ENCODE data around the gene TM7SF3. TPM values are rescaled to one million over a fixed set of nuclear protein-coding genes. Genes with fewer than 3 reads are reported as not detected.
"Not testable (repeated sequence)": the region's sequence is repeated elsewhere in the genome, so short reads cannot be mapped to it uniquely, and the experiment has no call there.

Gene TM7SF3
- total RNA-seq, 2 experiments from 2014 or later = 8.3 to 9.5 TPM

DNA sequence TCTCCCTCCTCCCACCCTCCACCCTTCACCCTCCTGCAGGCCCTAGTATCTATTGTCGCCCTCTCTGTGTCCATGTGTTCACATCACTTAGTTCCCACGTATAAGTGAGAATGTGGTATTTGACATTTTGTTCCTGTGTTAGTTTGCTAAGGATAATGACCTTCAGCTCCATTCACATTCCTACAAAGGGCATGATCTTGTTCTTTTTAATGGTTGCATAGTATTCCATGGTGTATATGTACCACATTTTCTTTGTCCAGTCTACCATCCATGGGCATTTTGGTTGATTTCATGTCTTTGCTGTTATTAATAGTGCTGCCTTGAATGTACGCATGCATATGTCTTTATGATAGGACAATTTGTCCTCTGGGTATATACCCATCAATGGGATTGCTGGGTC, 38.6 kb upstream of the TM7SF3 start:
- no peaks in the 10 kb centered on the region for H3K36me3 Mint-ChIP-seq (ENCODE audit: low read depth)
- ChIA-PET POLR2A (no interaction called here), CTCF (no interaction called here)
- H3K4me3 ChIP-seq (ENCODE audit: low read length) = no peak overlapping the region
- H3K36me3 ChIP-seq (ENCODE audit: insufficient read depth, low read length) = no peaks in the 10 kb centered on the region
- no peak overlapping the region for H3K27ac ChIP-seq (ENCODE audit: low read depth in 1 of 2, low read length in 2 of 2)
- no peaks in the 10 kb centered on the region for H3K9me3 Mint-ChIP-seq
- TF ChIP-seq CTCF (IDR thresholded peaks at IDR 0.05) = no peak
- H3K4me1 ChIP-seq (ENCODE audit: insufficient read depth, low read length) = no peaks in the 10 kb centered on the region
- DNase-seq (no peak), ATAC-seq (ENCODE audit: poor library complexity) (no peak)
- H3K4me3 Mint-ChIP-seq = no peak overlapping the region
- H3K9me3 ChIP-seq (ENCODE audit: control insufficient read depth in 1 of 2, insufficient read depth in 1 of 2, low read length in 2 of 2) = no peaks in the 10 kb centered on the region
- intact Hi-C loops (cut with DNase I, micrococcal nuclease) = no loop called here
- H3K4me1 Mint-ChIP-seq (ENCODE audit: low read depth) = no peaks in the 10 kb centered on the region
- no peaks in the 10 kb centered on the region for H3K27me3 ChIP-seq (ENCODE audit: control insufficient read depth in 1 of 2, insufficient read depth in 2 of 2, low read length in 2 of 2)
- H3K27me3 Mint-ChIP-seq = no peaks in the 10 kb centered on the region
- no peak overlapping the region for H3K27ac Mint-ChIP-seq

GRCh38 chr12:27052176-27052575, 38.0 kb upstream of the TM7SF3 start:
- TF ChIP-seq CTCF (IDR thresholded peaks at IDR 0.05) = no peak
- intact Hi-C loops (cut with DNase I, micrococcal nuclease) = no loop called here
- H3K4me3 ChIP-seq (ENCODE audit: low read length) = no peak overlapping the region
- H3K36me3 ChIP-seq (ENCODE audit: insufficient read depth, low read length) = no peaks in the 10 kb centered on the region
- ATAC-seq (ENCODE audit: poor library complexity) (no peak), DNase-seq (no peak)
- H3K4me1 Mint-ChIP-seq (ENCODE audit: low read depth) = no peaks in the 10 kb centered on the region
- no peak overlapping the region for H3K4me3 Mint-ChIP-seq
- H3K27ac ChIP-seq (ENCODE audit: low read depth in 1 of 2, low read length in 2 of 2) = no peak overlapping the region
- H3K27ac Mint-ChIP-seq = no peak overlapping the region
- H3K9me3 Mint-ChIP-seq = no peaks in the 10 kb centered on the region
- POLR2A ChIA-PET = no interaction called here
- H3K9me3 ChIP-seq (ENCODE audit: control insufficient read depth in 1 of 2, insufficient read depth in 1 of 2, low read length in 2 of 2) = no peaks in the 10 kb centered on the region
- CTCF ChIA-PET = no interaction called here
- no peaks in the 10 kb centered on the region for H3K27me3 ChIP-seq (ENCODE audit: control insufficient read depth in 1 of 2, insufficient read depth in 2 of 2, low read length in 2 of 2)
- no peaks in the 10 kb centered on the region for H3K27me3 Mint-ChIP-seq
- no peaks in the 10 kb centered on the region for H3K4me1 ChIP-seq (ENCODE audit: insufficient read depth, low read length)
- H3K36me3 Mint-ChIP-seq (ENCODE audit: low read depth) = peaks cover under 1% of the 10 kb centered on the region

- no peak for DNase-seq
- Mint-ChIP-seq H3K4me3 (no peak overlapping the region), H3K4me1 (ENCODE audit: low read depth) (no peaks in the 10 kb centered on the region), H3K36me3 (ENCODE audit: low read depth) (peaks cover 26% of the 10 kb centered on the region), H3K27me3 (no peaks in the 10 kb centered on the region), H3K27ac (no peak overlapping the region), H3K9me3 (peaks cover 4% of the 10 kb centered on the region)
- TF ChIP-seq CTCF (IDR thresholded peaks at IDR 0.05) = no peak
- Histone ChIP-seq H3K27ac (ENCODE audit: low read depth in 1 of 2, low read length in 2 of 2) (no peak overlapping the region), H3K9me3 (ENCODE audit: control insufficient read depth in 1 of 2, insufficient read depth in 1 of 2, low read length in 2 of 2) (peaks cover 0 to 8% of the 10 kb centered on the region in 2 experiments), H3K4me3 (ENCODE audit: low read length) (no peak overlapping the region), H3K4me1 (ENCODE audit: insufficient read depth, low read length) (no peaks in the 10 kb centered on the region), H3K27me3 (ENCODE audit: control insufficient read depth in 1 of 2, insufficient read depth in 2 of 2, low read length in 2 of 2) (no peaks in the 10 kb centered on the region), H3K36me3 (ENCODE audit: insufficient read depth, low read length) (no peaks in the 10 kb centered on the region)
- ChIA-PET CTCF (no interaction called here), POLR2A (no interaction called here)
- intact Hi-C loops (cut with DNase I, micrococcal nuclease) = no loop called here
- ATAC-seq (ENCODE audit: poor library complexity) = no peak
Observed at GRCh38 chr12:27048822-27049752, 34.9 kb upstream of the TM7SF3 start.

DNA sequence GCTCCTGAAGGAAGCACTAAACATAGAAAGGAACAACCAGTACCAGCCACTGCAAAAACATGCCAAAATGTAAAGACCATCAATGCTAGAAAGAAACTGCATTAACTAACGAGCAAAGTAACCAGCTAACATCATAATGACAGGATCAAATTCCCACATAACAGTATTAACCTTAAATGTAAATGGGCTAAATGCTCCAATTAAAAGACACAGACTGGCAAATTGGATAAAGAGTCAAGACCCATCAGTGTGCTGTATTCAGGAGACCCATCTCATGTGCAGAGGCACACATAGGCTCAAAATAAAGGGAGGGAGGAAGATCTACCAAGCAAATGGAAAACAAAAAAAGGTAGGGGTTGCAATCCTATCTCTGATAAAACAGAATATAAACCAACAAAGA, 27.8 kb upstream of the TM7SF3 start:
- ATAC-seq (ENCODE audit: poor library complexity); H3K27ac ChIP-seq (ENCODE audit: low read depth in 1 of 2, low read length in 2 of 2); intact Hi-C loops (cut with DNase I, micrococcal nuclease); H3K4me1 Mint-ChIP-seq (ENCODE audit: low read depth); H3K36me3 ChIP-seq (ENCODE audit: insufficient read depth, low read length); H3K27me3 ChIP-seq (ENCODE audit: control insufficient read depth in 1 of 2, insufficient read depth in 2 of 2, low read length in 2 of 2); H3K4me3 Mint-ChIP-seq; CTCF ChIA-PET; H3K27ac Mint-ChIP-seq; H3K4me1 ChIP-seq (ENCODE audit: insufficient read depth, low read length); POLR2A ChIA-PET; DNase-seq; H3K27me3 Mint-ChIP-seq; H3K4me3 ChIP-seq (ENCODE audit: low read length): not testable (repeated sequence)
- H3K9me3 ChIP-seq (ENCODE audit: control insufficient read depth in 1 of 2, insufficient read depth in 1 of 2, low read length in 2 of 2) = peaks cover 13 to 18% of the 10 kb centered on the region in 2 experiments
- Mint-ChIP-seq H3K36me3 (ENCODE audit: low read depth) (peaks cover 80% of the 10 kb centered on the region), H3K9me3 (peaks cover 23% of the 10 kb centered on the region)

DNA sequence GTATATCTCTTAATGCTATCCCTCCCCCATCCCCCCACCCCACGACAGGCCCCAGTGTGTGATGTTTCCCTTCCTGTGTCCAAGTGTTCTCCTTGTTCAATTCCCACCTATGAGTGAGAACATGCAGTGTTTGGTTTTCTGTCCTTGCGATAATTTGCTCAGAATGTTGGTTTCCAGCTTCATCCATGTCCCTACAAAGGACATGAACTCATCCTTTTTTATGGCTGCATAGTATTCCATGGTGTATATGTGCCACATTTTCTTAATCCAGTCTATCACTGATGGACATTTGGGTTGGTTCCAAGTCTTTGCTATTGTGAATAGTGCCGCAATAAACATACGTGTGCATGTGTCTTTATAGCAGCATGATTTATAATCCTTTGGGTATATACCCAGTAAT, 26.5 kb upstream of the TM7SF3 start:
- DNase-seq; ATAC-seq (ENCODE audit: poor library complexity): not testable (repeated sequence)
- H3K9me3 Mint-ChIP-seq = peaks cover 23% of the 10 kb centered on the region

More for the DNA sequence above, 26.5 kb upstream of the TM7SF3 start:
- H3K4me1 Mint-ChIP-seq (ENCODE audit: low read depth); POLR2A ChIA-PET; CTCF ChIA-PET; intact Hi-C loops (cut with DNase I, micrococcal nuclease); H3K27me3 Mint-ChIP-seq; H3K27me3 ChIP-seq (ENCODE audit: control insufficient read depth in 1 of 2, insufficient read depth in 2 of 2, low read length in 2 of 2); H3K36me3 ChIP-seq (ENCODE audit: insufficient read depth, low read length); H3K27ac Mint-ChIP-seq; H3K4me1 ChIP-seq (ENCODE audit: insufficient read depth, low read length); H3K4me3 ChIP-seq (ENCODE audit: low read length); H3K4me3 Mint-ChIP-seq; H3K27ac ChIP-seq (ENCODE audit: low read depth in 1 of 2, low read length in 2 of 2): not testable (repeated sequence)
- peaks cover 76% of the 10 kb centered on the region for H3K36me3 Mint-ChIP-seq (ENCODE audit: low read depth)
- H3K9me3 ChIP-seq (ENCODE audit: control insufficient read depth in 1 of 2, insufficient read depth in 1 of 2, low read length in 2 of 2) = peaks cover 13 to 18% of the 10 kb centered on the region in 2 experiments

All from CD4-positive, alpha-beta T cell (primary cell).